ENCODE measurements around the gene N4BP2L1.
"Not testable (repeated sequence)": the region's sequence is repeated elsewhere in the genome, so short reads cannot be mapped to it uniquely, and the experiment has no call there.

N4BP2L1 gene

DNA sequence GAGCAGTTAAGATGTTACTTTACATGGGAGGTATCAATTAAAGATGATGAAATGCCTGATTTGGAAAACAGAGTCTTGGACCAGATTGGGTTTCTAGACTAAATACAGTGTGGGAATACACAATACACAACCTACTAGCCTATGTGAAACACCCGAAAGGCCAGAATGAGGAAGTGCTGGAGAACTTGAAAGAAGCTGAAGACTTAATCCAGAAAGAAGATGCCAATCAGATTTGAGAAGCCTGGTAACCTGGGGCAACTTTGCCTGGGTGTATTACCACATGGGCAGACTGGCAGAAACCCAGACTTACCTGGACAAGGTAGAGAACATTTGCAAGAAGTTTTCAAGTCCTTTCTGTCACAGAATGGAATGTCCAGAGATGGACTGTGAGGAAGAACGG is 43.2 kb downstream of the N4BP2L1 start:
- DNase-seq = no peak

DNA sequence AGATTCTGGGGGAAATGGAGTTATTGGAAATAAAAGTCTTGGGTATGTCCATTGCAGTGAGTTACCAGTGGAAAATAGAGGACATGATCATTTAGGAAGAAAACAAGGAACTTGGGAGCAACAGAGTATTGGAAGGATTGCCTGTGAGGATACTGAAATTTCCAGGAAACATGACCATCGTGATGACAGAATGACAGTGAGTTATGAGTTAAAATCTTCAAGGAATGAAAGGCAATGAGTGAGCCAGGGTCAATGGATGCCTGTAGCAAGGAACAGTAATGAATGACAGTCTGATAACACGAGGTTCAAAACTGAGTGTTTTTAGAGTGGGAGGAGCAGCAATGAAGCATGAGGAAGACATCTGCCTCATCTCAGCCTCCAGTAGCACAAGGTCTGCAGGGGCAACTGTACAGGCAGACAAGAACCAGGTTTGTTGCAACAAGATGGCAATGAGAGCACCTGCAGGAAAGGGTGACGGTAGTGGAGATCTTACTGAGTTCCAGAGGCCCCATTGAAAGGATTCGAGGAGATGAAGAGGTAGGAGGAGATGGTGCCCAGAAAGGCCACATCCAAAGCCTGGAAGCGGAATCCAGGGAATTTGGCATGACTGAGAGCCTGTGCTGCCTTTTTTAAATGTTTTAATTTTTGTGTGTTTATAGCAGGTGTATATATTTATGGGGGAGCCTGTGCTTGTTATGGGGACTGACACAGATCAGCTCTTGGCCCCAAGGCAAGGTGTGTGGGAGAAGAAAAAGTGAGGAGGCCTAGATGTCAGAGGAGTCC is 43.9 kb downstream of the N4BP2L1 start:
- no peak for DNase-seq

- no peak for DNase-seq
Observed at GRCh38 chr13:32381539-32381938, 46.4 kb downstream of the N4BP2L1 start.

- DNase-seq = no peak
Observed at GRCh38 chr13:32378012-32378411, 49.9 kb downstream of the N4BP2L1 start.

DNA sequence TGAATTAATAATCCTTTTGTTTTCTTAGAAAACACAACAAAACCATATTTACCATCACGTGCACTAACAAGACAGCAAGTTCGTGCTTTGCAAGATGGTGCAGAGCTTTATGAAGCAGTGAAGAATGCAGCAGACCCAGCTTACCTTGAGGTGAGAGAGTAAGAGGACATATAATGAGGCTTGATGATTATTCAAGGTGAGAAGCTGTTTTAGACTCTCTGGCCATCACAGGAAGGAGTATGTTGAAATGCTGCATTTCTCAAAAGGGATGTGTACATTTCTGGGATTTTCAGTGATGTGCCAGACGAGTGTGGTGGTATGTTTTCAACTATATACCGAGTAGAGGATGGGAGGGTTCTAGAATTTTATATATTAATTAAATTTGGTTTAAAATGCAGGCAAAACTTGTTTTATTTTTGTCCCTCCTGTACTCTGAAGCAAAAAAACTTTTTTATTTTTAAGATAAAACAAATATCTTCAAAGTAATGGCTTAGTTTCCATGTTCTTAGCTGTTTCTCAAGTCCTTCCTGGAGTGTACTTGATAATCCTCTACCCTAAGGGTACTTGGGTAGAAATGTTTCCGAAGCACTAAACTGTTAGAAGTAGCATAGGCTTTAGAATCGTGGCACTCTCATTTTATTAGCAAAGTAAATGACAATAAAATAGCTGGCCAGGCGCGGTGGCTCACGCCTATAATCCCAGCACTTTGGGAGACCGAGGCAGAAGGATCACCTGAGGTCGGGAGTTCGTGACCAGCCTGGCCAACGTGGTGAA is 51.1 kb downstream of the N4BP2L1 start:
- DNase-seq = no peak

DNA sequence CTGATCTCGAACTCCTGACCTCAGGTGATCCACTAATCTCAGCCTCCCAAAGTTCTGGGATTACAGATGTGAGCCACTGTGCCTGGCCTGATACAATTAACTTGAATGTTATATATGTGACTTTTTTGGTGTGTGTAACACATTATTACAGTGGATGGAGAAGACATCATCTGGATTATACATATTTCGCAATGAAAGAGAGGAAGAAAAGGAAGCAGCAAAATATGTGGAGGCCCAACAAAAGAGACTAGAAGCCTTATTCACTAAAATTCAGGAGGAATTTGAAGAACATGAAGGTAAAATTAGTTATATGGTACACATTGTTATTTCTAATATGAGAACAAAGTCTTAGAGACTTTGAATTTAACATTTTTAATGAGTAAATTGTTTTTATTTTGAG is 57.1 kb downstream of the N4BP2L1 start:
- no peak for DNase-seq

DNA sequence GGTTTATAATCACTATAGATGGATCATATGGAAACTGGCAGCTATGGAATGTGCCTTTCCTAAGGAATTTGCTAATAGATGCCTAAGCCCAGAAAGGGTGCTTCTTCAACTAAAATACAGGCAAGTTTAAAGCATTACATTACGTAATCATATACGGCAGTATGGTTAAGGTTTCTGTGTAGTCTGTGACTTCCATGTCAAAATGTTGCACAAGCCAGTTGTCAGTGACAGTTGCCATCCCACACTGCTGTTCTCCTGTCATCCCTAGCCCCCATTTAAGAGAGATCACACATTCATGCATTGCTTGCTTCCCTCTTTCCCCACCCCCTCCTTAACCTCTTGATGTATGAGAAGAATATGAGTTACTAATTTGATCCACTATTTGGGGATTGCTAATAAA is 65.4 kb downstream of the N4BP2L1 start:
- no peak for DNase-seq

- not testable (repeated sequence) for DNase-seq
Observed at GRCh38 chr13:32355935-32356334, 72.0 kb downstream of the N4BP2L1 start.

- no peak for DNase-seq
Observed at GRCh38 chr13:32354040-32354439, 73.9 kb downstream of the N4BP2L1 start.

GRCh38 chr13:32350839-32351441 is 77.0 kb downstream of the N4BP2L1 start:
- not testable (repeated sequence) for DNase-seq
